GM21515 (cell line): Measurements from ENCODE around the gene TMEM37.

ENCODE experiments used
- ATAC-seq: cut with Tn5 transposase; IDR thresholded peaks from one replicate; pipeline ENCODE4 v1.9.1; 2021; ENCODE audit not compliant: unreplicated experiment

TMEM37 gene

DNA sequence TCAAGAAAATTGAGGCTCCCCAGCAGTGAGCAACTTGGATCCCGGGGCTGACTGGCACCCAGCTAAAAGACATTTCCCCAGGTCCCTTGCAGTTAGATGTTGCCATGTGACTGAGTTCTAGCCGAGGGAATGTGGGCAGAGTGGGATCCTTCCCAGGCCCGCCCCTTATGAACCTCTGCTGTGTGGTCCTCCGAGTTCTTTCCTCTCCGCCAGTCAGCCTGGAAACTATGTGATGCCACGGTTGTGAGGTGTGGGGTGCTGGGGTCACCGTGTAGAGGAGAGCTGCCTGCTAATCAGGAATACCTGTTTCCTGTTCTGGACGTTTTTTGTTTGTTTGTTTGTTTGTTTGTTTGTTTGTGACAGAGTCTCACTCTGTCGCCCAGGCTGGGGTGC lies 45.5 kb downstream of the TMEM37 start:
- ATAC-seq, result no peak

DNA sequence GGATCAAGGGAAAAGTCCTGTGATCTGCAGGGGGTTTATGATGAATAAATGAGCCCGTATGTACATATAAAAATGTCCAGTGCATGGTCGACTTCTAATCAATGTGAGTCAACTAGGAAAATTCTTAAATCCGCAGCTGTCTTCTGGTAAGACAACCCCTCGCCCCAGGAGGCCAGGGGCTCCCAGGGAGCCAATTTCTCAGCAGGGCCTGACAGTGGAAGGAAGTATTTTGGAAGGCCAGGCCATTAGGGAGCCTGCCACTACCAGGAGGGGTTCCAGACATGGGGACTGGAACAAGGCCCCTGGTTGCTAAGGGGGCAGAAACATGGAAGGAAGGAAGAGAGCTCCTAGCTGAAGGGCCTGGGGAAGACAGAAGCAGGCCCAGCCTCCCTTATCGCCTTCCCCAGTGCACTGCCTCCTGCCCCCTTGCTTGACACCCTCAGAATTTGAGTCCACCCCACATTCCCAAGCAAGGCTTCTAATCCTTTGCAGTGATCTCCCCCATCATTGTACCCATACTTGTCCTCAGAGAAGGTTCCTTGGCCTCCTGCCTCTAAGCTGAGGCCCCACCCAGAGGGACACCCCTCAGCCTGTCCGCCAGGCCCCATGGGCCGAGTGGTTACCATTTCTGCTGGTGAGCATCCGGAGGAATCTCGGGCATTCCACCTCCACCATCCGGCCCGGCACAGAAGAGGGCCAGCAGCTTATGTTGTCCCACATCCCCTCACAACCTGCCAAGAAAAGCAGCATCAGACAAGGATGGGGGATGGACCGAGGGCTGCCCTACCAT lies 46.7 kb downstream of the TMEM37 start:
- ATAC-seq, result no peak

DNA sequence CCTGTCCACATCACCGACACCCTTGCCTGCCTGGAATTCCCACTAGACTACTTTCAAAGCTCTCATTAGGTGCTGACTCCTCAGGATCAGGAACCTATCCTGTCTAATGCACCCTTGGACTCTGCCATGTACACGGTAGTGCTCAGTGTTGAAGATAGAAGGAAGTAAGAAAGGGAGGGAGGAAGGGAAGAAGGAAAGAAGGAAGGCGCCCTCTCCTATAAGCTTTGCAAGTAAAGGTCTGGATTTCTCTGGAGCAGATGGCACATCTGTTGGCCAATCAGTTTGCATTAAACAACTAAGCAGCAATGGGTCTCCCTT lies 47.3 kb downstream of the TMEM37 start:
- ATAC-seq, result no peak

- no peak for ATAC-seq
Observed at GRCh38 chr2:119480184-119480583, 48.5 kb downstream of the TMEM37 start.

- ATAC-seq, result no peak
Observed at GRCh38 chr2:119480718-119481142, 49.1 kb downstream of the TMEM37 start.

DNA sequence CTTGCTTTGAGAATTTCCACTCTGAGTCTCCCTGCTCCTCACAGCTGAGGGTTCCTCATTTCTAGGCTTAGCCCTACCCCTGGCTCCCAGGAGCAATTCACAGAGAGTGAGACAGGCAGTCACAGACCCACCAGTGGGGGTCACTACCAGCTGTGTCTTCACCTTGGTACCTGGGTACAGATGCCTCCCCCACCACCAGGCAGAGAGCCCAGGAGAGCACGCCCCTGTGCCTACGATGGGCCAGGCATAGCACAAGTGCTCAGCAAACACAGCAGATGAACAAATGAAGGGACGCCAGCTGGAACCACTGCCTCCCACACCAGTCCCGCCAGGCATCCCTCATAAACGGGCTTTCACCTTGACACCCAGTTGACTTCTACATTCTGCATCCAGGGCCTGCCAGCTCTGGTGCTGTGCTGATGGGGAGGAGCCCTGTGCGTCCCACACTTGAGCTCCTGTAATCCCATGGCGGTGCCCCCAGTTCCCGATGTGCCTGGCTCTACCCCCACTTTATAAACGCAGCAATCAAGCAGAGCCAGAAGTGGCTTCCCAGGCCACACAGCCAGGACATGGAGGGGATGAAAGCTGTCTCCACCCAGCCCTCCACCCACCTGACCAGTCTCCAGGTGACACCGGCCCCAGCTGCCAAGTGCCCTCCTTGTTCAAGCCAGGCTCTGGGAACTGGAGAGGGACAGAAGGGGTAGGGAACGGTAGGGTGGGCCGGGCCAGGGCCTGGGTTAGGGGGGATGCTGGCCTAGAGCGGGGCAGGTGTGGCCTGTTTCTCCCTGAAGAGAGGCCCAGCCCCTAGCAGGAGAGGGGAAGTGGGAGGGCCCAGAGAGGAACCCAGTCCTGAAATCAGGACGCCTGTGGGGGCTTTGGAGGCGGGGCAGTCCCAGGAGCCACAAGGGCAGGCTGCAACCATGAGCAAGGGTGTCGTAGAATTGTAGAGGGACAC lies 50.1 kb downstream of the TMEM37 start:
- no peak for ATAC-seq

DNA sequence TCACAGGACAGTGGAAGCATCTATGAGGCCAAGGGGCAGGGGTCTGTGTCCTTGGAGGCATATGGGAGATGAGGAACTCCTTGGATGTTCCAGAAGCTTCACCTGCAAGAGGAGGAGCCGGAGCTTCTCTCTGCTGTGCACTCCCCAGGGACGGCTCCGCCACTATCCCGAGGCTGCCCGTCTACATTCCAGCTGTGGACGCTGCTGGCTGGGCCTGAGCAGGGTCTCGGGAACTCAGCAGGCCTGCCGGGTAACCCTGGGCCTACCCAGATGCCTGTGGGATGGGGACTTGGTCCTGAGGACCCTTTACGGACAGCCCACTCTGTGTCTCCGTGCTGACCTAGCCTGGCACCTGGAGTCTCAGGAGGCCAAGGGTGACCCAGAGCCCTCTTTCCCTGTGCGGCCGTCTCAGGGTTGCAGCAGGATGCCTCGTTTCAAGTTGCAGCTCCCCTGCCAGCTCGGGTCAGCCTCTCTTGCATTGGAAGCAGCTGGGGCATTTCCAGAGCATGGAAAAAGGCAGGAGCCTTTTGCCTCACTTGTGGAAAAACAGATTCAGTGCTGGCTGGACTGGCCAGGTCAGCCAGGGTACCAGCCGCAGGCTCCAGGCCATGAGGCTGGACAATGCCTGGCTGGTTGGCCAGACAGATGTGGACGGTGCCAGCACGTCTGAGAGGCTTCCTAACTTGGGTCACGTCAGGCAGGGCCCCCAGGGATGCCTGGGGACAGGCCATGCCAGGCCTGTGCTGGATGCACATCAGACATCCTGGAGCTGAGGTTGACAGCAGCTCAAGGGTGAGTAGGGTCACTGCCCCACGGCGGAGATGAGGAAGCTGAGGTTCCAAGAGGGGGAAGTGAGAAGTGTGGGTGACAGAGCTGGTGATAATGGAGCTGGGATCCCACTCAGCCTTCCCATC lies 51.1 kb downstream of the TMEM37 start:
- ATAC-seq, result no peak

DNA sequence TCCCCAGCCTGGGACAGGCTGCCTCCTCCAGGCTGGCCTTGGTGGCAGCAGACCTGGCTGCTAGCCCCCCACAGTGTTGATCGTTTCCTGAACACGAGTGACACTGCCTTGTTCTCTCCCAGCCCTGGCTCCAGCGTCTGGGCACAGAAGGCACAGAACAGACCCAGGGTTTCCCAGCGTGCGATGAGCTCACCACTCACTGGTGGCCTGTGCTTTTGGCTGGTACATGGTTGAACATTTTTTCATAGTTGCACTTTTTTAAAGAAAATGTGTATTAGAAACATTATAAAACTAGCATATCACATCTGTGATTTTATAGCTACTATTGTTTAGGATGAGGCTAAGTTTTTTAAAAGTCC lies 51.7 kb downstream of the TMEM37 start:
- ATAC-seq, result no peak

DNA sequence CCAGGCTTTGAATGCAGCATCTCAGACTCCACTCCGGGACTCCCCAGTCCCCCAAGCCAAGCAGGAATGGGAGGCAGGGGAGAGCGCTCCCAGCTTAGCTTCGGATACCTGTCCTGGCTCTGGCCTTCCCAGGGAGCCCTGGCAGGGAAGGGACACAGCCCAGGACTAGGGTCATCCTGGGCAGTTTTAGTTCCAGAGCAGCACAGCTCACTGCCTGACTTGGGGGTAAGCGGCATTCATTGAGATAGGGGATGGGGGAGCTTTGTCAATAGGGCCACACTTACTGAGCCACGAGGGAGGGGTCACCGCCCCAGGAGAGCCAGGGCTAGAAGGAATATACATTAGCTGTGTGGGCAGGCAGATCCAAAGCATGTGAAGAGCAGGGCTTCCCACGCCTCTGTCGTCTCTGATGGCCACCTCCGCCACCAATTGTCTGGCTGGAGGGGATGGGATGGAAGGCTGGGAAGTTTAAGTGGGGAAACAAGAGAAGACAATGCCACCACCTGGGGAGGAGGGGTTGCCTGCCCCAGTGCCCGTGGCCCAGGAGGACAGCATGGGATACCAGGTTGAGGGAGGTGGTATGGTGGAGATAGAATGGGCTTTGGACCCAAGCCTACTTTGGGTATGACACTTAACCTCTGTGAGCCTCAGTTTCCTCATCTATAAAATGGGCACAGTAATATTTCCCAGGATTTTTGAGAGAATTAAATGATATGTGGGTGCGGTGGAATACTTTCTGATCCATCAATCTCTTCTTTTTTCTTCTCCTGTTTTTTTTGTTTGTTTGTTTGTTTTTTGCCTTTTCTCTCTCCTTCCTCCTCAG lies 52.5 kb downstream of the TMEM37 start:
- ATAC-seq, result no peak

DNA sequence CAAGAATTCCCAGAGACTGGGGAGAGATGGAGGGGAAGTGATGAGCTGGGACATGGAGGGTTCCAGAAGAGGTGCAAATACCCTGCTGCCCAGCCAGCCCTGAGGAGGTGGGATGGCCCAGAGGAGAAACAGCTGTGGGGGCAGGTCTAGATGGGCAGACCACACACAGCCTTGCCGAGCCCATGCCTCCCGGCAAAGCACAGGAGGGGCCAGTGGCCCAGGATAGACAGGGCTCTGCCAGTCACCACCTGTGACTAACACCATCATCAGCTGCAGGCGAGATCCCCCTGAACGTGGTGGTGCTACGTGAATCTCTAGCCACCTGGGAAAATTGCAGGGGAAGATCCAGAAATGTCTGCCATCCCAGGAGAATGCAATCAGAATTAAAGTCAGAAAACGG lies 53.2 kb downstream of the TMEM37 start:
- no peak for ATAC-seq

- ATAC-seq, result no peak
Observed at GRCh38 chr2:119485336-119486110, 53.9 kb downstream of the TMEM37 start.

- no peak for ATAC-seq
Observed at GRCh38 chr2:119486196-119486827, 54.7 kb downstream of the TMEM37 start.

DNA sequence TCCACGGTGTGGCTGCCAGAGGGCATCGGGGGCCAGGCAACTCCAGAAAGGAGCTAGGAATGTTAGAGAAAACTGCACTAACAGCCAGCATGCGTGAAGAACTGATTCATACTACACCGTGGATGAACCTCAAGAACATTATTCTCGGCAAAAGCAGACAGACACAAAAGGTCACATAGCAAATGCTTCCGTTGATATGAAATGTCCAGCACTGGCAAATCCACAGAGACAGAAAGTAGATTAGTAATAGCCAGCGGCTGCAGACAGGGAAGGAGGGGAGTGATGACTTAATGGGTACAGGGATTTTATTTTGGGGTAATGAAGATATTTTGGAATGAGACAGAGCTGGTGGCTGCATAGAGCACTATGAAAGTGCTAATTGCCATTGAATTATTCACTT lies 55.2 kb downstream of the TMEM37 start:
- no peak for ATAC-seq

- ATAC-seq, result peak; percentile 71
Observed at GRCh38 chr2:119487434-119488244, 56.0 kb downstream of the TMEM37 start.
